ENCODE results near the gene SDF2L1. TPM values are rescaled to one million over a fixed set of nuclear protein-coding genes. Genes with fewer than 3 reads are reported as not detected.

SDF2L1 gene
- total and polyA plus RNA-seq, 2 of the 13 experiments (the other 11 are each of a cell fraction or from before 2014, with no cell fraction given), result 18.0 to 57.4 TPM

DNA sequence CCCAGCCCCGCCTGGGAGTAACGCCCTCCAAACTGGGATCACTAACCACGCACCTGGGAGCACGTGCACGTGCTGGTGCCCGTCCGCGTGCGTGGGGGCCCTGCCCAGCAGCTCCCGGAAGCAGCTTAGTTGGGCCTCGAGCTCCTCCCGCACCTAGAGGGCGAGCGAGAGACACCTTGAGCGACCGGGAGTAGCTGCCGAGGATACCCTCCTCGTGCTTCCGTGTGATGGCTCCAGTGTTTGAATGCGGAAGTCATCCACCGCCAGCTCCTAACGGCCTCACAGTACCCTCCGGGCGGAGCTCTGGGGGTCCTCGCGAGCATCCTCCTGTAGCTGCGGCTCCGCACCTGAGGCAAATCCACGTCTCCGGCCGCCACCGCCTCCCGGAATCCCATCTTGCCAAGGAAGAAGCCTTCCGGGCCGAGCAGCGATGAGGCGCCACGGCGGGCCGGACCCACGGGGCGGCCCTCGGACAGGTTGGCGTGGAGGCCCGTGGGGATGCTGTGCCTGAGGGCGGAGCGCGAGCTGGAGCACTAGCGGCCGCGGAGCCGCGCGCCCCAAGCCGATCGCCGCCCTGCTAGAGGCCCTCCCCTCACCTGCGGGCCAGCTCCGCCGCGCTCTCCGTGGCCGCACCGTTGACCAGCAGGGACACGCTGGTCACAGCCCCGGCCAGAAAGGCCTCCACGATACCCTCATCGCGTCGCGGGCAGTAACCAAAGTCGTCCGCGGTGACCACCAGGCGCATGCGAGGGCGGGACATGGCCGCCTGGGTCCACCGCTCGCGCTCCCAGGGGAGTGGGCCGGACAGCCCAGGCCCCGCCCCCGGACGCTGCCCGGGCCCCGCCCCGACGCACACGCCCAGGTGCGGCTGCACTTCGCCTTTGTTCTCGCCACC is 12.6 kb upstream of the SDF2L1 start, which contains the start of gene YDJC (continued):
- TF ChIP-seq, protein P1, sequence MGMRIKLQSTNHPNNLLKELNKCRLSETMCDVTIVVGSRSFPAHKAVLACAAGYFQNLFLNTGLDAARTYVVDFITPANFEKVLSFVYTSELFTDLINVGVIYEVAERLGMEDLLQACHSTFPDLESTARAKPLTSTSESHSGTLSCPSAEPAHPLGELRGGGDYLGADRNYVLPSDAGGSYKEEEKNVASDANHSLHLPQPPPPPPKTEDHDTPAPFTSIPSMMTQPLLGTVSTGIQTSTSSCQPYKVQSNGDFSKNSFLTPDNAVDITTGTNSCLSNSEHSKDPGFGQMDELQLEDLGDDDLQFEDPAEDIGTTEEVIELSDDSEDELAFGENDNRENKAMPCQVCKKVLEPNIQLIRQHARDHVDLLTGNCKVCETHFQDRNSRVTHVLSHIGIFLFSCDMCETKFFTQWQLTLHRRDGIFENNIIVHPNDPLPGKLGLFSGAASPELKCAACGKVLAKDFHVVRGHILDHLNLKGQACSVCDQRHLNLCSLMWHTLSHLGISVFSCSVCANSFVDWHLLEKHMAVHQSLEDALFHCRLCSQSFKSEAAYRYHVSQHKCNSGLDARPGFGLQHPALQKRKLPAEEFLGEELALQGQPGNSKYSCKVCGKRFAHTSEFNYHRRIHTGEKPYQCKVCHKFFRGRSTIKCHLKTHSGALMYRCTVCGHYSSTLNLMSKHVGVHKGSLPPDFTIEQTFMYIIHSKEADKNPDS (CRISPR knock-in tag; IDR thresholded peaks at IDR 0.05), result peak; percentile 67; the same call in 1 of the 2 replicates
- TF ChIP-seq ZNF713 (CRISPR knock-in tag; IDR thresholded peaks at IDR 0.05) (no peak), PCBP2 (optimal IDR thresholded peaks at IDR 0.05; ENCODE audit: low read depth, low read length, poor library complexity, severe bottlenecking) (no peak), ELF3 (CRISPR knock-in tag; IDR thresholded peaks at IDR 0.05) (peak; percentile 99), TCF7L2 (IDR thresholded peaks at IDR 0.05; ENCODE audit: low read depth, low read length) (no peak), ETV6 (CRISPR knock-in tag; conservative IDR thresholded peaks at IDR 0.05) (peak; percentile 90; the same call in 1 of the 2 replicates), REST (IDR thresholded peaks at IDR 0.05; ENCODE audit: borderline replicate concordance in 1 of 2, low read depth in 1 of 2, low read length in 2 of 2) (0 out of 4 replicates have a peak, but pooled peaks of 1 of the 2 experiments have one; percentile 10), E2F1 (CRISPR knock-in tag; IDR thresholded peaks at IDR 0.05) (no peak), IRF2 (CRISPR knock-in tag; IDR thresholded peaks at IDR 0.05) (peak; percentile 86)
- TF ChIP-seq, protein P2, sequence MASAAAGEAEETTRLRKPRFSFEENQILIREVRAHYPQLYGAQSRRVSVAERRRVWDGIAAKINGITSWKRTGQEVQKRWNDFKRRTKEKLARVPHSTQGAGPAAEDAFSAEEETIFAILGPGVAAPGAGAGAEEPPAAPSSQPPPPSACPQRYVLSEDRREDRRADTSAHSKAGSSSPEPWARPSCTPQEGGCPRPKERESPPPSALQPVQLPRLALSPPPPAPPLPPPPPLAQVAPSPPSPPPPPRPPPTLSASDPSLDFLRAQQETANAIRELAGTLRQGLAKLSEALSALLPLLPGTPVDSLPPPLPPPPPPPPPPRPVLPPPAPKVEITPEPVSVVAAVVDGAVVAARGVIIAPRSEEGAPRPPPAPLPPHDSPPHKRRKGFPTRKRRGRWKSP (CRISPR knock-in tag; IDR thresholded peaks at IDR 0.05), result peak; percentile 45
- TF ChIP-seq, protein P3, sequence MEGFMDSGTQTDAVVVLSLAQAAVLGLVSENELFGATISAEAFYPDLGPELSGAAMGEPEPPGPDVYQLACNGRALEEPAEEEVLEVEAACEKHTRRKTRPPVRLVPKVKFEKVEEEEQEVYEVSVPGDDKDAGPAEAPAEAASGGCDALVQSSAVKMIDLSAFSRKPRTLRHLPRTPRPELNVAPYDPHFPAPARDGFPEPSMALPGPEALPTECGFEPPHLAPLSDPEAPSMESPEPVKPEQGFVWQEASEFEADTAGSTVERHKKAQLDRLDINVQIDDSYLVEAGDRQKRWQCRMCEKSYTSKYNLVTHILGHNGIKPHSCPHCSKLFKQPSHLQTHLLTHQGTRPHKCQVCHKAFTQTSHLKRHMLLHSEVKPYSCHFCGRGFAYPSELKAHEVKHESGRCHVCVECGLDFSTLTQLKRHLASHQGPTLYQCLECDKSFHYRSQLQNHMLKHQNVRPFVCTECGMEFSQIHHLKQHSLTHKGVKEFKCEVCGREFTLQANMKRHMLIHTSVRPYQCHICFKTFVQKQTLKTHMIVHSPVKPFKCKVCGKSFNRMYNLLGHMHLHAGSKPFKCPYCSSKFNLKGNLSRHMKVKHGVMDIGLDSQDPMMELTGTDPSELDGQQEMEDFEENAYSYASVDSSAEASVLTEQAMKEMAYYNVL (CRISPR knock-in tag; IDR thresholded peaks at IDR 0.05; ENCODE audit: borderline replicate concordance), result no peak
